ENCODE data around the gene DUSP28. TPM values are rescaled to one million over a fixed set of nuclear protein-coding genes. Genes with fewer than 3 reads are reported as not detected.

Gene DUSP28
- total and polyA plus RNA-seq, 7 donors = 6.6 to 18.1 (median 12.6) TPM

DNA sequence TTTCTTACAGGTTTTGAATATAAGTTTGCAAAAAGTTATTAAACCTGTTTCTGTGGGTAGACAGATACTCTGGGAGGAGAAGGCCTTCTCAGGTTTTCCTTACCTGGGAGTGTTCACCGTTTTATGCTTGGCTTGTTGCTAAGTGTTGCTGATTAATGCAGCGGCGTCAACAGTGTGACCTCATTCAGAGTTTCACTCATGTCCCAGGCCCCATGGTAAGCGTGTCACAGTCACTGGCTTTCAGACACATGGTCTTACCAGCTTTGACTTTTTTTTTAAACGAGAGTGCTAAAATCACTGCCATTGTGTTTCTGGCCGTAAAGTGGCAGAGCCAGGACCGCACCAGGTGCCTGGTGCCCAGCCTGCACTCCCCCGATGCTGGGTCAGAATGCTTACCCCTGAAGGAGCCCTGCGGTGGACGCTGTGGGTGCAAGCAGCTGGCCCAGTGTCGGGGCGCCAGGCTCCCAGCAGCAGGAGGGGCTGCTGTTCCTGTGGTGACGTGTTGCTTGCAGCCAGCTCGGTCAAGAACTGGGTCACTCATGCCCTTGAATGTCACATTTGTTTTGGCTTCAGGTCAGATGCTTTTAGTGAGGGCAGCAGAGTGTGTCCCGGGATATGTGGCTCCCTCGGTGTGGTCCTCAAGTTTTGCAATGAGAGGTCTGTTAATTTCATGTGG is 29.8 kb downstream of the DUSP28 start:
- no peak for ATAC-seq
- intact Hi-C loops (cut with DNase I) = loop anchor here in 1 of 2 donors (10.0 kb wide), 1 partner anchor 405 kb away; the partner anchor contains the start of gene SNED1
- WGBS, 3 donors = 71 to 86% (median 75%) methylated on average over 16 of the region's 16 CpGs

DNA sequence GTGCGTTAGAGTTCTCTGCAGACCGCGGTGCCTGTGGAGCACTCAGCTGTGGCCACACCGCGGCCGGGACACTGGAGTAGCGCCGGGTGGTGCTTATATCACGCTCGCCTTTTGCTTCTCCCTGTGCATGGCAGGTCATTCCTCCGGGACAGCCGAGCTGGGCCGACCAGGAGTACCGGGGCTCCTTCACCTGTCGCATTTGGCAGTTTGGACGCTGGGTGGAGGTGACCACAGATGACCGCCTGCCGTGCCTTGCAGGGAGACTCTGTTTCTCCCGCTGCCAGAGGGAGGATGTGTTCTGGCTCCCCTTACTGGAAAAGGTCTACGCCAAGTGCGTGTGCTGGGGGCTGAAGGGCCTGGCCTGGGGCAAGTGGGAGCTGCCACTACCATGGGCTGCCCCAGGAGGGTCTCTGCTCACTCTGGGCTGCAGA is 30.5 kb downstream of the DUSP28 start:
- H3K9me3 ChIP-seq = no peaks in the 10 kb centered on the region
- ATAC-seq = no peak
- H3K27ac ChIP-seq = no peak overlapping the region
- peak; percentile 6 to 40 for DNase-seq
- no peaks in the 10 kb centered on the region for H3K27me3 ChIP-seq (ENCODE audit: insufficient read depth in 3 of 3, low read length in 2 of 3)
- intact Hi-C loops (cut with DNase I) = no loop called here
- H3K4me3 ChIP-seq = no peak overlapping the region
- peaks cover 13% of the 10 kb centered on the region for H3K4me1 ChIP-seq
- TF ChIP-seq, protein P1, sequence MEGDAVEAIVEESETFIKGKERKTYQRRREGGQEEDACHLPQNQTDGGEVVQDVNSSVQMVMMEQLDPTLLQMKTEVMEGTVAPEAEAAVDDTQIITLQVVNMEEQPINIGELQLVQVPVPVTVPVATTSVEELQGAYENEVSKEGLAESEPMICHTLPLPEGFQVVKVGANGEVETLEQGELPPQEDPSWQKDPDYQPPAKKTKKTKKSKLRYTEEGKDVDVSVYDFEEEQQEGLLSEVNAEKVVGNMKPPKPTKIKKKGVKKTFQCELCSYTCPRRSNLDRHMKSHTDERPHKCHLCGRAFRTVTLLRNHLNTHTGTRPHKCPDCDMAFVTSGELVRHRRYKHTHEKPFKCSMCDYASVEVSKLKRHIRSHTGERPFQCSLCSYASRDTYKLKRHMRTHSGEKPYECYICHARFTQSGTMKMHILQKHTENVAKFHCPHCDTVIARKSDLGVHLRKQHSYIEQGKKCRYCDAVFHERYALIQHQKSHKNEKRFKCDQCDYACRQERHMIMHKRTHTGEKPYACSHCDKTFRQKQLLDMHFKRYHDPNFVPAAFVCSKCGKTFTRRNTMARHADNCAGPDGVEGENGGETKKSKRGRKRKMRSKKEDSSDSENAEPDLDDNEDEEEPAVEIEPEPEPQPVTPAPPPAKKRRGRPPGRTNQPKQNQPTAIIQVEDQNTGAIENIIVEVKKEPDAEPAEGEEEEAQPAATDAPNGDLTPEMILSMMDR (IDR thresholded peaks at IDR 0.05) = no peak
- peaks cover 0 to 51% of the 10 kb centered on the region in 2 donors for H3K36me3 ChIP-seq (ENCODE audit: insufficient read depth in 1 of 2, low read depth in 1 of 2)
- 94 to 96% (median 94%) methylated on average over 20 to 21 of the region's 21 CpGs for WGBS, 3 donors

More for the DNA sequence above, 29.8 kb downstream of the DUSP28 start:
- H3K36me3 ChIP-seq (ENCODE audit: insufficient read depth in 1 of 2, low read depth in 1 of 2) = peaks cover 0 to 47% of the 10 kb centered on the region in 2 donors
- peak; percentile 7 to 39 for DNase-seq
- TF ChIP-seq, protein P1 (IDR thresholded peaks at IDR 0.05) = no peak
- H3K4me1 ChIP-seq = peaks cover 15% of the 10 kb centered on the region
- H3K4me3 ChIP-seq = no peak overlapping the region
- H3K9me3 ChIP-seq = no peaks in the 10 kb centered on the region
- H3K27ac ChIP-seq = no peak overlapping the region
- H3K27me3 ChIP-seq (ENCODE audit: insufficient read depth in 3 of 3, low read length in 2 of 3) = no peaks in the 10 kb centered on the region

DNA sequence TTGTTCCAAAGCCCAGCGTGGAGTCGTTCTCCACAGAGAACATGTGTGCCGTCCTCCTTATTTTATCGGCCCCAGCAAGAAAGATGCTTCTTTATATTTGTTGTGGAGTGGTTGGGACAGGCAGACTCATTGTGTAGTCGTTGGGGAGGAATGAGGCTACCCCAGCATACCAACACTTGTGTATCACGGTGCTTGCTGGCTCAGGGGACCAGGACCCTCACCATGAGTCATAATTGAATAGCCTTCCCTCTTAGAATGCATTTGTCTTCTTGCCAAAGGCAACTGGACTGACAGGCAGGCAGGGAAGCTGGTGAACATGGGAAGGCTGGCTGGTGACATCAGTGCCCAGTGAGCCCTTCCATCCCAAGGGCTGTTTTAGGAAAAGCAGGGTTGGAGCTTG is 31.1 kb downstream of the DUSP28 start:
- no peak overlapping the region for H3K27ac ChIP-seq
- 88 to 94% (median 89%) methylated on average over 6 of the region's 6 CpGs for WGBS, 3 donors
- intact Hi-C loops (cut with DNase I) = no loop called here
- H3K4me3 ChIP-seq = no peak overlapping the region
- H3K27me3 ChIP-seq (ENCODE audit: insufficient read depth in 3 of 3, low read length in 2 of 3) = no peaks in the 10 kb centered on the region
- H3K36me3 ChIP-seq (ENCODE audit: insufficient read depth in 1 of 2, low read depth in 1 of 2) = peaks cover 0 to 51% of the 10 kb centered on the region in 2 donors
- DNase-seq = no peak
- no peaks in the 10 kb centered on the region for H3K9me3 ChIP-seq
- TF ChIP-seq, protein P1 (IDR thresholded peaks at IDR 0.05) = no peak
- no peak for ATAC-seq
- H3K4me1 ChIP-seq = peaks cover 17% of the 10 kb centered on the region

DNA sequence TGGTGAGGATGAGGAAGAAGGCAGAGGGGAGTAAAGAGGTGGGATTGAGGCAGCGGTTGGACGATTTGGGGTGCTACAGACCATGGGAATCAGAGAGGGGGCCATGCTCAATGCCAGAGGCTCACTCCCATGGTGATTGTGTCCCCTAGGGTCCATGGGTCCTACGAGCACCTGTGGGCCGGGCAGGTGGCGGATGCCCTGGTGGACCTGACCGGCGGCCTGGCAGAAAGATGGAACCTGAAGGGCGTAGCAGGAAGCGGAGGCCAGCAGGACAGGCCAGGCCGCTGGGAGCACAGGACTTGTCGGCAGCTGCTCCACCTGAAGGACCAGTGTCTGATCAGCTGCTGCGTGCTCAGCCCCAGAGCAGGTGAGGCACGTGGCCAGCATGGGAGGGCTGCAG is 31.6 kb downstream of the DUSP28 start:
- ATAC-seq = no peak
- WGBS, 3 donors = 94 to 97% (median 97%) methylated on average over 13 of the region's 13 CpGs
- H3K4me1 ChIP-seq = peaks cover 20% of the 10 kb centered on the region
- no peak overlapping the region for H3K27ac ChIP-seq
- no peaks in the 10 kb centered on the region for H3K27me3 ChIP-seq (ENCODE audit: insufficient read depth in 3 of 3, low read length in 2 of 3)
- TF ChIP-seq, protein P1 (IDR thresholded peaks at IDR 0.05) = no peak
- intact Hi-C loops (cut with DNase I) = no loop called here
- peak; percentile 5 to 38 for DNase-seq
- H3K36me3 ChIP-seq (ENCODE audit: insufficient read depth in 1 of 2, low read depth in 1 of 2) = peaks cover 0 to 51% of the 10 kb centered on the region in 2 donors
- H3K9me3 ChIP-seq = no peaks in the 10 kb centered on the region
- no peak overlapping the region for H3K4me3 ChIP-seq

All from psoas muscle (tissue), 8 donors.